Measurements from ENCODE around the gene BRCA2.

DNA sequence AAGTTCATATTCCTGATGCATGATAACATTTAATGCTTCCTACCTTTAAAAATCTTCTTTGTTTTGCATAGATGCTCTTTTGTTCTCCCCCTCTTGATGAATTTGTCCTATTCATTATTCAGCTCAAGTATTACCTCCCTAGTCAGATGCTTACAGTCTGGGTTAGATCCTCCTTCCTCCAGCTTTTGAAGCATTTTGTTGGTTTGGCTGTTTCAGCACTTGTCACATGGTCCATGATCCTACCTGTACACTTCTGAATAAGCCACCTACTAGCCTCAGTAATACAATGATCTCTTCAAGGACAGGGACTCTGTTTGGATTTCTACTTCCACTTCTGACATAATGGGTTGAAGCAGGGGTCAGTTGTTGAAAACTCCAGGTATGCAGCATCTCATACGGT is 75.2 kb downstream of the BRCA2 start:
- TF ChIP-seq, protein P1, sequence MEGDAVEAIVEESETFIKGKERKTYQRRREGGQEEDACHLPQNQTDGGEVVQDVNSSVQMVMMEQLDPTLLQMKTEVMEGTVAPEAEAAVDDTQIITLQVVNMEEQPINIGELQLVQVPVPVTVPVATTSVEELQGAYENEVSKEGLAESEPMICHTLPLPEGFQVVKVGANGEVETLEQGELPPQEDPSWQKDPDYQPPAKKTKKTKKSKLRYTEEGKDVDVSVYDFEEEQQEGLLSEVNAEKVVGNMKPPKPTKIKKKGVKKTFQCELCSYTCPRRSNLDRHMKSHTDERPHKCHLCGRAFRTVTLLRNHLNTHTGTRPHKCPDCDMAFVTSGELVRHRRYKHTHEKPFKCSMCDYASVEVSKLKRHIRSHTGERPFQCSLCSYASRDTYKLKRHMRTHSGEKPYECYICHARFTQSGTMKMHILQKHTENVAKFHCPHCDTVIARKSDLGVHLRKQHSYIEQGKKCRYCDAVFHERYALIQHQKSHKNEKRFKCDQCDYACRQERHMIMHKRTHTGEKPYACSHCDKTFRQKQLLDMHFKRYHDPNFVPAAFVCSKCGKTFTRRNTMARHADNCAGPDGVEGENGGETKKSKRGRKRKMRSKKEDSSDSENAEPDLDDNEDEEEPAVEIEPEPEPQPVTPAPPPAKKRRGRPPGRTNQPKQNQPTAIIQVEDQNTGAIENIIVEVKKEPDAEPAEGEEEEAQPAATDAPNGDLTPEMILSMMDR (conservative IDR thresholded peaks at IDR 0.05) = no peak
- no peak for TF ChIP-seq EZH2 (IDR thresholded peaks at IDR 0.05; ENCODE audit: low read depth)
